GM23338 (cell line): ENCODE results near the gene ITFG1. TPM values are rescaled to one million over a fixed set of nuclear protein-coding genes. Genes with fewer than 3 reads are reported as not detected.
A peak's percentile ranks its signal among the peaks of the same experiment; 100 is the strongest.

Experiments used
- ATAC-seq: fragments of 200-7000 bp; cut with Tn5 transposase; 3 replicates; pipeline ENCODE4 v1.9.1; 2020
- DNase-seq: peaks from one replicate; pipeline ENCODE4 v3.0.0-alpha.2; 2015; ENCODE audit warnings: low spot score
- H2AFZ ChIP-seq: fragments of 200-600 bp; sonication (generic); 2 replicates; pipeline ENCODE4 v1.8.0; 2016; ENCODE audit warnings: antibody characterized with exemption, mild to moderate bottlenecking, moderate library complexity
- H3F3A ChIP-seq: fragments of 200-600 bp; sonication (generic); replicated peaks from 2 replicates; pipeline ENCODE4 v1.8.0; 2017; ENCODE audit warnings: antibody characterized with exemption, mixed run types, low read depth
- H3K27ac ChIP-seq: fragments of 200-600 bp; sonication (generic); 2 replicates; pipeline ENCODE4 v1.6.1; 2016; ENCODE audit warnings: low read depth
- H3K27me3 ChIP-seq: fragments of 200-600 bp; sonication (generic); 2 replicates; pipeline ENCODE4 v1.8.0; 2016; ENCODE audit warnings: mild to moderate bottlenecking, mixed run types, moderate library complexity; ENCODE audit not compliant: insufficient read depth
- H3K36me3 ChIP-seq: fragments of 200-600 bp; sonication (generic); 2 replicates; pipeline ENCODE4 v1.8.0; 2016; ENCODE audit warnings: mild to moderate bottlenecking; ENCODE audit not compliant: insufficient read depth
- H3K4me1 ChIP-seq: fragments of 200-600 bp; sonication (generic); 2 replicates; pipeline ENCODE4 v1.8.0; 2016; ENCODE audit warnings: mild to moderate bottlenecking, moderate library complexity; ENCODE audit not compliant: insufficient read depth
- H3K4me2 ChIP-seq: fragments of 200-600 bp; sonication (generic); 2 replicates; pipeline ENCODE4 v1.7.1; 2017; ENCODE audit warnings: mixed run types
- H3K4me3 ChIP-seq: fragments of 200-600 bp; sonication (generic); 2 replicates; pipeline ENCODE4 v1.6.1; 2016; ENCODE audit warnings: mixed run types
- H3K79me2 ChIP-seq: fragments of 200-600 bp; sonication (generic); replicated peaks from 2 replicates; pipeline ENCODE4 v1.8.0; 2017; ENCODE audit warnings: mild to moderate bottlenecking; ENCODE audit not compliant: insufficient read depth
- H3K9me2 ChIP-seq: fragments of 200-600 bp; sonication (generic); 2 replicates; pipeline ENCODE4 v1.8.0; 2017; ENCODE audit not compliant: insufficient read depth
- H4K20me1 ChIP-seq: fragments of 200-600 bp; sonication (generic); replicated peaks from 2 replicates; pipeline ENCODE4 v1.8.0; 2017; ENCODE audit warnings: mild to moderate bottlenecking; ENCODE audit not compliant: insufficient read depth
- H3K27ac Mint-ChIP-seq: 2 replicates; pipeline ENCODE4 v1.8.0; 2020; ENCODE audit warnings: inconsistent platforms, mild to moderate bottlenecking, moderate library complexity, mixed read lengths
- H3K27me3 Mint-ChIP-seq: 3 replicates; pipeline ENCODE4 v1.8.0; 2022; ENCODE audit warnings: low read depth, mild to moderate bottlenecking, moderate library complexity, mixed read lengths, inconsistent platforms; ENCODE audit not compliant: insufficient read depth, poor library complexity
- H3K36me3 Mint-ChIP-seq: 3 replicates; pipeline ENCODE4 v1.8.0; 2021; ENCODE audit warnings: low read depth, mild to moderate bottlenecking, inconsistent platforms, moderate library complexity, mixed read lengths
- H3K4me1 Mint-ChIP-seq: 3 replicates; pipeline ENCODE4 v1.8.0; 2020; ENCODE audit warnings: mild to moderate bottlenecking, inconsistent platforms, mixed read lengths
- H3K4me3 Mint-ChIP-seq: 3 replicates; pipeline ENCODE4 v1.8.0; 2021; ENCODE audit warnings: moderate library complexity, mild to moderate bottlenecking, inconsistent platforms, mixed read lengths
- H3K9me3 Mint-ChIP-seq: 3 replicates; pipeline ENCODE4 v1.8.0; 2020; ENCODE audit warnings: moderate library complexity, mild to moderate bottlenecking, inconsistent platforms, mixed read lengths
- CREB1 ChIP-seq: fragments of 250-450 bp; sonication (Bioruptor Pico); IDR thresholded peaks from 2 replicates; pipeline ENCODE4 v1.5.0; 2020; ENCODE audit warnings: low read depth, mild to moderate bottlenecking, moderate library complexity
- EZH2phosphoT487 ChIP-seq: fragments of 200-600 bp; sonication (generic); IDR thresholded peaks from one replicate; pipeline ENCODE4 v1.8.1; 2018; ENCODE audit warnings: antibody characterized with exemption; ENCODE audit not compliant: unreplicated experiment
- POLR2AphosphoS5 ChIP-seq: IDR thresholded peaks from 2 replicates; pipeline ENCODE4 v1.6.1; 2016; ENCODE audit warnings: antibody characterized with exemption, low read depth
- STAT1 ChIP-seq: IDR thresholded peaks from one replicate; pipeline ENCODE4 v1.6.1; 2016; ENCODE audit warnings: antibody characterized with exemption; ENCODE audit not compliant: unreplicated experiment
- ZNF114 ChIP-seq: fragments of 250-450 bp; sonication (Bioruptor Pico); IDR thresholded peaks from 2 replicates; pipeline ENCODE4 v1.5.0; 2020; ENCODE audit warnings: mild to moderate bottlenecking, moderate library complexity
- ZNF331 ChIP-seq: fragments of 250-450 bp; sonication (Bioruptor Pico); IDR thresholded peaks from 2 replicates; pipeline ENCODE4 v1.5.0; 2020; ENCODE audit warnings: low read depth, mild to moderate bottlenecking, moderate library complexity
- polyA plus RNA-seq: library from polyadenylated mRNA; unstranded; fragments of >200 nt; fragmentation: Nextera tagmentation; extraction: Ambion mirVana; gene quantifications from 2 replicates; pipeline ENCODE4 v1.2.1, GENCODE V29; 2016
- total RNA-seq: library from RNA; depleted of rRNA; stranded (reverse); fragments of >200 nt; shearing (Covaris generic); gene quantifications from 2 replicates; pipeline ENCODE4 v1.2.3, GENCODE V29; 2014
- TF ChIP-seq, protein P1 (sequence below): fragments of 250-450 bp; sonication (Bioruptor Pico); IDR thresholded peaks from 2 replicates; pipeline ENCODE4 v1.5.0; 2020; ENCODE audit warnings: mild to moderate bottlenecking, moderate library complexity
- TF ChIP-seq, protein P2 (sequence below), 2 experiments: fragments of 200-600 bp in 1 of 2; sonication (generic) in 1 of 2; conservative IDR thresholded peaks; 2 replicates each; pipeline versions ENCODE4 v1.5.1 to v1.6.1; 2016 to 2017; ENCODE audit warnings: antibody characterized with exemption in 2 of 2, low read depth in 2 of 2, mild to moderate bottlenecking in 2 of 2, moderate library complexity in 1 of 2
- TF ChIP-seq, protein P3 (sequence below): IDR thresholded peaks from 2 replicates; pipeline ENCODE4 v1.6.1; 2016; ENCODE audit warnings: antibody characterized with exemption

ITFG1 gene
- total and polyA plus RNA-seq, 2 experiments from 2014 or later = 18.5 to 26.9 TPM

GRCh38 chr16:47377154-47377553 is 83.7 kb downstream of the ITFG1 start:
- peak overlapping the region; percentile 24 for H3K27ac Mint-ChIP-seq
- H3K9me3 Mint-ChIP-seq = no peaks in the 10 kb centered on the region; the same call in 2 of the 3 replicates
- Histone ChIP-seq H3K36me3 (no peaks in the 10 kb centered on the region), H4K20me1 (no peaks in the 10 kb centered on the region), H3K27me3 (no peaks in the 10 kb centered on the region), H3K27ac (peak overlapping the region; percentile 27; the same call in 1 of the 2 replicates), H3K4me1 (peaks cover 21% of the 10 kb centered on the region), H3F3A (no peaks in the 10 kb centered on the region), H3K79me2 (no peaks in the 10 kb centered on the region), H2AFZ (no peak overlapping the region), H3K4me2 (no peak overlapping the region; the same call in 1 of the 2 replicates), H3K4me3 (no peak overlapping the region), H3K9me2 (no peaks in the 10 kb centered on the region)
- ATAC-seq = peak; percentile 53; the same call in 2 of the 3 replicates
- H3K27me3 Mint-ChIP-seq = peaks cover 2% of the 10 kb centered on the region
- no peak overlapping the region for H3K4me3 Mint-ChIP-seq
- DNase-seq = peak; percentile 41
- H3K4me1 Mint-ChIP-seq = peaks cover 18% of the 10 kb centered on the region
- TF ChIP-seq, protein P1, sequence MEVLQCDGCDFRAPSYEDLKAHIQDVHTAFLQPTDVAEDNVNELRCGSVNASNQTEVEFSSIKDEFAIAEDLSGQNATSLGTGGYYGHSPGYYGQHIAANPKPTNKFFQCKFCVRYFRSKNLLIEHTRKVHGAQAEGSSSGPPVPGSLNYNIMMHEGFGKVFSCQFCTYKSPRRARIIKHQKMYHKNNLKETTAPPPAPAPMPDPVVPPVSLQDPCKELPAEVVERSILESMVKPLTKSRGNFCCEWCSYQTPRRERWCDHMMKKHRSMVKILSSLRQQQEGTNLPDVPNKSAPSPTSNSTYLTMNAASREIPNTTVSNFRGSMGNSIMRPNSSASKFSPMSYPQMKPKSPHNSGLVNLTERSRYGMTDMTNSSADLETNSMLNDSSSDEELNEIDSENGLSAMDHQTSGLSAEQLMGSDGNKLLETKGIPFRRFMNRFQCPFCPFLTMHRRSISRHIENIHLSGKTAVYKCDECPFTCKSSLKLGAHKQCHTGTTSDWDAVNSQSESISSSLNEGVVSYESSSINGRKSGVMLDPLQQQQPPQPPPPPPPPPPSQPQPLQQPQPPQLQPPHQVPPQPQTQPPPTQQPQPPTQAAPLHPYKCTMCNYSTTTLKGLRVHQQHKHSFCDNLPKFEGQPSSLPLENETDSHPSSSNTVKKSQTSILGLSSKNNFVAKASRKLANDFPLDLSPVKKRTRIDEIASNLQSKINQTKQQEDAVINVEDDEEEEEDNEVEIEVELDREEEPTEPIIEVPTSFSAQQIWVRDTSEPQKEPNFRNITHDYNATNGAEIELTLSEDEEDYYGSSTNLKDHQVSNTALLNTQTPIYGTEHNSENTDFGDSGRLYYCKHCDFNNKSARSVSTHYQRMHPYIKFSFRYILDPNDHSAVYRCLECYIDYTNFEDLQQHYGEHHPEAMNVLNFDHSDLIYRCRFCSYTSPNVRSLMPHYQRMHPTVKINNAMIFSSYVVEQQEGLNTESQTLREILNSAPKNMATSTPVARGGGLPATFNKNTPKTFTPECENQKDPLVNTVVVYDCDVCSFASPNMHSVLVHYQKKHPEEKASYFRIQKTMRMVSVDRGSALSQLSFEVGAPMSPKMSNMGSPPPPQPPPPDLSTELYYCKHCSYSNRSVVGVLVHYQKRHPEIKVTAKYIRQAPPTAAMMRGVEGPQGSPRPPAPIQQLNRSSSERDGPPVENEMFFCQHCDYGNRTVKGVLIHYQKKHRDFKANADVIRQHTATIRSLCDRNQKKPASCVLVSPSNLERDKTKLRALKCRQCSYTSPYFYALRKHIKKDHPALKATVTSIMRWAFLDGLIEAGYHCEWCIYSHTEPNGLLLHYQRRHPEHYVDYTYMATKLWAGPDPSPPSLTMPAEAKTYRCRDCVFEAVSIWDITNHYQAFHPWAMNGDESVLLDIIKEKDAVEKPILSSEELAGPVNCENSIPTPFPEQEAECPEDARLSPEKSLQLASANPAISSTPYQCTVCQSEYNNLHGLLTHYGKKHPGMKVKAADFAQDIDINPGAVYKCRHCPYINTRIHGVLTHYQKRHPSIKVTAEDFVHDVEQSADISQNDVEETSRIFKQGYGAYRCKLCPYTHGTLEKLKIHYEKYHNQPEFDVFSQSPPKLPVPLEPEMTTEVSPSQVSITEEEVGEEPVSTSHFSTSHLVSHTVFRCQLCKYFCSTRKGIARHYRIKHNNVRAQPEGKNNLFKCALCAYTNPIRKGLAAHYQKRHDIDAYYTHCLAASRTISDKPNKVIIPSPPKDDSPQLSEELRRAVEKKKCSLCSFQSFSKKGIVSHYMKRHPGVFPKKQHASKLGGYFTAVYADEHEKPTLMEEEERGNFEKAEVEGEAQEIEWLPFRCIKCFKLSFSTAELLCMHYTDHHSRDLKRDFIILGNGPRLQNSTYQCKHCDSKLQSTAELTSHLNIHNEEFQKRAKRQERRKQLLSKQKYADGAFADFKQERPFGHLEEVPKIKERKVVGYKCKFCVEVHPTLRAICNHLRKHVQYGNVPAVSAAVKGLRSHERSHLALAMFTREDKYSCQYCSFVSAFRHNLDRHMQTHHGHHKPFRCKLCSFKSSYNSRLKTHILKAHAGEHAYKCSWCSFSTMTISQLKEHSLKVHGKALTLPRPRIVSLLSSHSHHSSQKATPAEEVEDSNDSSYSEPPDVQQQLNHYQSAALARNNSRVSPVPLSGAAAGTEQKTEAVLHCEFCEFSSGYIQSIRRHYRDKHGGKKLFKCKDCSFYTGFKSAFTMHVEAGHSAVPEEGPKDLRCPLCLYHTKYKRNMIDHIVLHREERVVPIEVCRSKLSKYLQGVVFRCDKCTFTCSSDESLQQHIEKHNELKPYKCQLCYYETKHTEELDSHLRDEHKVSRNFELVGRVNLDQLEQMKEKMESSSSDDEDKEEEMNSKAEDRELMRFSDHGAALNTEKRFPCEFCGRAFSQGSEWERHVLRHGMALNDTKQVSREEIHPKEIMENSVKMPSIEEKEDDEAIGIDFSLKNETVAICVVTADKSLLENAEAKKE = no peak
- TF ChIP-seq EZH2phosphoT487 (no peak), STAT1 (no peak)
- H3K36me3 Mint-ChIP-seq = peaks cover 4% of the 10 kb centered on the region; the same call in 2 of the 3 replicates

DNA sequence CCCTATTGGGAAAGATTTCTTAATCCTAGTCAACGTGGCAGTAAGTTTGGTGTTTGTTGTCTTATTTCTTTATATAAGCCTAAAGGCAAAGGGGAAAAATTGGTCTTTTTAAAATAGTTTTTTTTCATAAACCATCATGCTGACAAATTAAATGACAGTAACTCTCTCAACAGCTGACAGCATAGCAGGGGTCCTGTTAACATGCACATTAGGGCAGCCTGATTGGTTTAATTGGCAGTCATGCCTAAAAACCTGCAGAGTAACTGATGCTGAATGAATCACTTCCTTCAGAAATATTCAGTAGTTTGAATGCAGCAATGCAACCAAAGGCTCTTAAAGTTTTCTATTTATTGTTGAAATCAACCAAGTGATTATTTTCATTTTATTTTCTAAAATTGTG is 85.4 kb downstream of the ITFG1 start:
- H3K27ac ChIP-seq = no peak overlapping the region
- H3K9me3 Mint-ChIP-seq = peaks cover 7% of the 10 kb centered on the region
- TF ChIP-seq CREB1 = no peak
- TF ChIP-seq ZNF114 = no peak
- TF ChIP-seq, protein P2, sequence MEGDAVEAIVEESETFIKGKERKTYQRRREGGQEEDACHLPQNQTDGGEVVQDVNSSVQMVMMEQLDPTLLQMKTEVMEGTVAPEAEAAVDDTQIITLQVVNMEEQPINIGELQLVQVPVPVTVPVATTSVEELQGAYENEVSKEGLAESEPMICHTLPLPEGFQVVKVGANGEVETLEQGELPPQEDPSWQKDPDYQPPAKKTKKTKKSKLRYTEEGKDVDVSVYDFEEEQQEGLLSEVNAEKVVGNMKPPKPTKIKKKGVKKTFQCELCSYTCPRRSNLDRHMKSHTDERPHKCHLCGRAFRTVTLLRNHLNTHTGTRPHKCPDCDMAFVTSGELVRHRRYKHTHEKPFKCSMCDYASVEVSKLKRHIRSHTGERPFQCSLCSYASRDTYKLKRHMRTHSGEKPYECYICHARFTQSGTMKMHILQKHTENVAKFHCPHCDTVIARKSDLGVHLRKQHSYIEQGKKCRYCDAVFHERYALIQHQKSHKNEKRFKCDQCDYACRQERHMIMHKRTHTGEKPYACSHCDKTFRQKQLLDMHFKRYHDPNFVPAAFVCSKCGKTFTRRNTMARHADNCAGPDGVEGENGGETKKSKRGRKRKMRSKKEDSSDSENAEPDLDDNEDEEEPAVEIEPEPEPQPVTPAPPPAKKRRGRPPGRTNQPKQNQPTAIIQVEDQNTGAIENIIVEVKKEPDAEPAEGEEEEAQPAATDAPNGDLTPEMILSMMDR (conservative IDR thresholded peaks at IDR 0.05; ENCODE audit: low read depth in 2 of 2) = no peak
- TF ChIP-seq ZNF331 (CRISPR knock-in tag) = no peak
- TF ChIP-seq, protein P3, sequence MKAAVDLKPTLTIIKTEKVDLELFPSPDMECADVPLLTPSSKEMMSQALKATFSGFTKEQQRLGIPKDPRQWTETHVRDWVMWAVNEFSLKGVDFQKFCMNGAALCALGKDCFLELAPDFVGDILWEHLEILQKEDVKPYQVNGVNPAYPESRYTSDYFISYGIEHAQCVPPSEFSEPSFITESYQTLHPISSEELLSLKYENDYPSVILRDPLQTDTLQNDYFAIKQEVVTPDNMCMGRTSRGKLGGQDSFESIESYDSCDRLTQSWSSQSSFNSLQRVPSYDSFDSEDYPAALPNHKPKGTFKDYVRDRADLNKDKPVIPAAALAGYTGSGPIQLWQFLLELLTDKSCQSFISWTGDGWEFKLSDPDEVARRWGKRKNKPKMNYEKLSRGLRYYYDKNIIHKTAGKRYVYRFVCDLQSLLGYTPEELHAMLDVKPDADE = no peak
- no peak for TF ChIP-seq STAT1
- TF ChIP-seq POLR2AphosphoS5 = no peak

More for the DNA sequence above, 85.4 kb downstream of the ITFG1 start:
- Mint-ChIP-seq H3K4me3 (no peak overlapping the region), H3K4me1 (peaks cover 18% of the 10 kb centered on the region), H3K36me3 (peaks cover 15% of the 10 kb centered on the region), H3K27me3 (peaks cover 2% of the 10 kb centered on the region), H3K27ac (no peak overlapping the region)
- no peaks in the 10 kb centered on the region for H4K20me1 ChIP-seq
- no peak overlapping the region for H3K4me3 ChIP-seq
- H3F3A ChIP-seq = no peaks in the 10 kb centered on the region
- H2AFZ ChIP-seq = no peak overlapping the region
- peaks cover 21% of the 10 kb centered on the region for H3K4me1 ChIP-seq
- no peaks in the 10 kb centered on the region for H3K27me3 ChIP-seq
- H3K9me2 ChIP-seq = no peaks in the 10 kb centered on the region
- H3K36me3 ChIP-seq = no peaks in the 10 kb centered on the region
- H3K4me2 ChIP-seq = no peak overlapping the region
- DNase-seq (no peak), ATAC-seq (no peak)
- H3K79me2 ChIP-seq = no peaks in the 10 kb centered on the region
